Measurements from ENCODE around the gene ITPR1.

ITPR1 gene

GRCh38 chr3:4655145-4656045 lies 162.2 kb downstream of the ITPR1 start:
- DNase-seq: no peak

GRCh38 chr3:4656059-4656458 lies 162.9 kb downstream of the ITPR1 start:
- no peak for DNase-seq

GRCh38 chr3:4656626-4657328 lies 163.6 kb downstream of the ITPR1 start:
- DNase-seq: no peak

- DNase-seq: no peak
These were observed 167.8 kb downstream of the ITPR1 start for GRCh38 chr3:4660936-4661335.

- DNase-seq: no peak
These were observed 171.3 kb downstream of the ITPR1 start for GRCh38 chr3:4664412-4664811.

- no peak for DNase-seq
These were observed 172.0 kb downstream of the ITPR1 start for GRCh38 chr3:4665197-4665596.

GRCh38 chr3:4666071-4666470 lies 172.9 kb downstream of the ITPR1 start:
- no peak for DNase-seq

- no peak for DNase-seq
These were observed 177.2 kb downstream of the ITPR1 start for GRCh38 chr3:4670352-4670751.

- no peak for DNase-seq
These were observed 179.7 kb downstream of the ITPR1 start for GRCh38 chr3:4672725-4673275.

- DNase-seq: no peak
These were observed 181.1 kb downstream of the ITPR1 start for GRCh38 chr3:4674216-4674615.

GRCh38 chr3:4675704-4676103 lies 182.6 kb downstream of the ITPR1 start:
- DNase-seq: no peak

GRCh38 chr3:4678320-4678719 lies 185.2 kb downstream of the ITPR1 start:
- no peak for DNase-seq

- no peak for DNase-seq
These were observed 187.1 kb downstream of the ITPR1 start for GRCh38 chr3:4680227-4680691.

GRCh38 chr3:4680871-4681300 lies 187.7 kb downstream of the ITPR1 start:
- no peak for DNase-seq

GRCh38 chr3:4681301-4681700 lies 188.2 kb downstream of the ITPR1 start:
- no peak for DNase-seq

- DNase-seq: no peak
These were observed 191.0 kb downstream of the ITPR1 start for GRCh38 chr3:4684117-4684516.

- DNase-seq: no peak
These were observed 191.8 kb downstream of the ITPR1 start for GRCh38 chr3:4684976-4685375.

GRCh38 chr3:4685673-4686345 lies 192.7 kb downstream of the ITPR1 start:
- no peak for DNase-seq

- DNase-seq: no peak
These were observed 193.5 kb downstream of the ITPR1 start for GRCh38 chr3:4686619-4687018.

GRCh38 chr3:4687167-4687566 lies 194.0 kb downstream of the ITPR1 start:
- no peak for DNase-seq

GRCh38 chr3:4687596-4687995 lies 194.4 kb downstream of the ITPR1 start:
- no peak for DNase-seq

- DNase-seq: no peak
These were observed 195.3 kb downstream of the ITPR1 start for GRCh38 chr3:4688411-4688810.

GRCh38 chr3:4689021-4689420 lies 195.9 kb downstream of the ITPR1 start:
- no peak for DNase-seq
